ENCODE data around the gene SLC25A29.

SLC25A29 gene, protein sequence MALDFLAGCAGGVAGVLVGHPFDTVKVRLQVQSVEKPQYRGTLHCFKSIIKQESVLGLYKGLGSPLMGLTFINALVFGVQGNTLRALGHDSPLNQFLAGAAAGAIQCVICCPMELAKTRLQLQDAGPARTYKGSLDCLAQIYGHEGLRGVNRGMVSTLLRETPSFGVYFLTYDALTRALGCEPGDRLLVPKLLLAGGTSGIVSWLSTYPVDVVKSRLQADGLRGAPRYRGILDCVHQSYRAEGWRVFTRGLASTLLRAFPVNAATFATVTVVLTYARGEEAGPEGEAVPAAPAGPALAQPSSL

DNA sequence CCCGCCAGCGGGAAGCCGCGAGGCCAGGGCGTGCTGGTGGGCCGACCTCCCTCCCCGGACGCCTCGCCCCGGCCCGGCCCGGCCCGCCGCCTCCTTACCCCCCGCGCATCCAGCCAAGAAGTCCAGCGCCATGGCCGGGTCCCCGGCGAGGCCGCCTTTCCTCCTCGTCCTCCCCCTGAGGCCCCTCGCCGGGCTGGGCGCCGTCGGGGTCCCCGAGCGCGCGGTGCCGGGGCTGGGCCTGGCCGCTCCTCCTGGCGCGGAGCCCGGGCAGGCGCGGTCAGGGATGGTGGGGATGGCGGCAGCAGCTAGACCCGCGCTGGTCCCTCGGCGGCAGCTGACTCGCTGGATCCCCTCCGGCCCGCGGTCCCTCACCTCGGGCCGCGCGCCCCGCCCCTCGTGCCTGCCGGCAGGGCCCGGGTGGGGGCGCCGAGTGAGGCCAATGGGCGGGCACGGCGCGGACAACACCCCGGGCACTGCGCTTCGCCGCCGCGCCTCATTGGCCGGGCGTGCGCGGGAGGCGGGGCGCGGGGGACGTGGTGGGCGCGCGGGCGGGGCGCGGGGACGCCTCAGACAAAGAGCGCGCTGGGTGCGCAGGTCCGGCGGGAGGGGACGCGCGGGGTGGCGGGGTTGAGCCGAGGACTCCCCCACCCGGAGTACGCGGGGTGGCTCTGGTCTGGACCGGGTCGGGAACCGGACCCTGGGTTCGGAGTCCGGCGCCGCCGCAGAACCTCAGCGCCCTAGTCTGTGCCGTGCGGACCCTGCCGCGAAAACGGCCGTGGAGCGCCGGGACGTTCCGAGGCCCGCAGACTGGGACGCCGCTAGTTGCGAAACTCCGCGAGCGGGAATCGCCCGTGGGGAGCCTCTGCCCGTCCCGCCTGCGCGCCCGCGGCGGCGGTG lies at the start of gene SLC25A29:
TSS of gene SLC25A29 (minus strand) at position 344 of the 897 bp plus-strand sequence. CDS start at position 132, 212 bp downstream.
- DNase-seq (ENCODE audit: low read depth) = peak; percentile 42
- TF ChIP-seq, protein P1, sequence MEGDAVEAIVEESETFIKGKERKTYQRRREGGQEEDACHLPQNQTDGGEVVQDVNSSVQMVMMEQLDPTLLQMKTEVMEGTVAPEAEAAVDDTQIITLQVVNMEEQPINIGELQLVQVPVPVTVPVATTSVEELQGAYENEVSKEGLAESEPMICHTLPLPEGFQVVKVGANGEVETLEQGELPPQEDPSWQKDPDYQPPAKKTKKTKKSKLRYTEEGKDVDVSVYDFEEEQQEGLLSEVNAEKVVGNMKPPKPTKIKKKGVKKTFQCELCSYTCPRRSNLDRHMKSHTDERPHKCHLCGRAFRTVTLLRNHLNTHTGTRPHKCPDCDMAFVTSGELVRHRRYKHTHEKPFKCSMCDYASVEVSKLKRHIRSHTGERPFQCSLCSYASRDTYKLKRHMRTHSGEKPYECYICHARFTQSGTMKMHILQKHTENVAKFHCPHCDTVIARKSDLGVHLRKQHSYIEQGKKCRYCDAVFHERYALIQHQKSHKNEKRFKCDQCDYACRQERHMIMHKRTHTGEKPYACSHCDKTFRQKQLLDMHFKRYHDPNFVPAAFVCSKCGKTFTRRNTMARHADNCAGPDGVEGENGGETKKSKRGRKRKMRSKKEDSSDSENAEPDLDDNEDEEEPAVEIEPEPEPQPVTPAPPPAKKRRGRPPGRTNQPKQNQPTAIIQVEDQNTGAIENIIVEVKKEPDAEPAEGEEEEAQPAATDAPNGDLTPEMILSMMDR (conservative IDR thresholded peaks at IDR 0.05; ENCODE audit: low read depth, low read length) = no peak
- peak within 1 kb of the TSS; percentile 73 for H3K4me3 ChIP-seq (ENCODE audit: low read length)

DNA sequence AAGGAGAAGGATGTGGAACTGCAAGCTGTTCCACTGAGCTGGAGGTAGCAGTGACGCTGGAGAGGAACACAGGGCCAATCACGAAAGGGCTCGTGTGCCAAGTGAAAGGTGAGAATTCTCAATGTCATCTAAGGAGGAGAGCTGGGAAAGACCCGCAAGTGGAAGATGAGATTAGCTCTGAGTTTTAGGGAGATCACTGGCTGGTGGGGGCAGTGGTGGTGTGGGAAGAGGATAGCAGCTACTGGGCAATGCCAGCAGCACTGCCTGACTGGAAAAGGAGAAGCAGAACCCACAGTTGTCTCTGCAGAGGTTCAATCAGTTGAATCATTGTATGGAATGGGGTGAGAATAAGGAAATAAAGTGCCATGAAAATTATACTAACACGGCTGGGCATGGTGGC lies 44.7 kb upstream of the SLC25A29 start:
- no peak overlapping the region for H3K4me3 ChIP-seq (ENCODE audit: low read length)
- TF ChIP-seq, protein P1 (conservative IDR thresholded peaks at IDR 0.05; ENCODE audit: low read depth, low read length) = no peak
- no peak for DNase-seq (ENCODE audit: low read depth)

DNA sequence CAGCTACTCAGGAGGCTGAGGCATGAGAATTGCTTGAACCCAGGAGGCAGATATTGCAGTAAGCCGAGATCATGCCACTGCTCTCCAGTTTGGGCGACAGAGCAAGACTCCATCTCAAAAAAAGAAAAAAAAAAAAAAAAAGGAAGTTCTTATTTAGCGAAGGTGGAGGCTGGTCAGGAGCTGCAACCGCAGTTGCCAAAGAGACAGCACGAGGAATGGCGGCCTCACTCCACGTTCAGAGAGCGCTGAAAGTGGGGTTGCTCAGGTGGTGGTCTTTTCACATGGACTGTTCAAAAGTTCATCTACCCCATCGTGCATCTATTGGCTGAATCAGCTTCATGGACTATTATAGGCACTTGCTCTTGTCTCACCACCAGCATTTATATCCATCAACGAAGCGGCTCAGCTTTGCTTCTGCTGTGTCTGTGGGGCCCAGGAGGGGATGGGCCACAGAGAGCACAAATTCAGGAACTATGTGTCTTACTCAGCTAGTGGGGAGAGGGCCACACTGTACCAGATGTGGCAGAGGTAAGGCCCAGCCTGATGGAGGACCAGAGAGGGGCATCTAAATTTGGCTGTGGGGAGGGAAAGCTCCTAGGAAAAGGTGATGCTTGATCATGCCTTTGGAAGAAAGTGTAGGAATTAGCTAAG lies 44.2 kb upstream of the SLC25A29 start:
- H3K4me3 ChIP-seq (ENCODE audit: low read length) = no peak overlapping the region
- TF ChIP-seq, protein P1 (conservative IDR thresholded peaks at IDR 0.05; ENCODE audit: low read depth, low read length) = no peak
- DNase-seq (ENCODE audit: low read depth) = no peak

DNA sequence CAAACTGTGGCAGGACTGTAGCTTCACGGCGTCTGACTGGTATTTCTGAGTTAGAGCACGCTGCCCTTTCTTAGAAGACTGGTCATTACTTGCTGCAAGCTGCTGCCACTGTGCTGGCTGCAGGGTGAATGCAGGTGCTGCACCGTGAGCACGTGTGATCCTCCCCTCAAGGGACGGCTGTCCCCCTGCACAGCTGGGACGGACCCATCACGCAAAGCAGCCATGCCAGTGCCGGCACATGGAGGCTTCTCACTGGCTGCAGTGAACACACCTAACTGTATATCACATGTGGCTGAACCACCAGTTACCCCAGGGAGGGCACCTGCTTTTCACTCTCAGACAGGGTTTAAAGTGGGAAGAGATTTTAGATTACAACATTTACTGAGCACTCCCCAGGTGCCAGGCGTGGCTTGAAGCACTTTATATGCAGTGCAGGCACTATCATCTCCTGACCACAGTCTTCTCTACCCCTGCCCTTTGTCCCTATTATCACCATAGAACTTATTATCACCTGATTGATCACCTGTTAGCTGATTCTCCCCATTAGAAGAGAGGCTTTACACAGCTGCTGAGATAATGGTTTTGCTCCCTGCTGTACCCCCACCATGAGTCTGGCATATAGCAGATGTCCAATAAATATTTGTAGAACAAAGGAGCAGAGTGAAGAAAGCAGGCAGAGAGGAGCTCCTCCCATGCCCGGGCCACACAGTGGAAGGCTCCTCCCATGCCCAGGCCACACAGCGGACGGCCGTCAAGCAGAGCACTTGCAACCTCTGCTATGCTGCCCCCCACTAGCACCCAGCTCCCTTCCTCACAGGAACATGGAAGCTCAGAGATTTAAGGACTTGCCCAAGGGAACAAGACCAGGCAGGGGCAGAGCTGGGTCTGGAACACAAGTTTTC lies 42.8 kb upstream of the SLC25A29 start:
- no peak for DNase-seq (ENCODE audit: low read depth)
- no peak overlapping the region for H3K4me3 ChIP-seq (ENCODE audit: low read length)

DNA sequence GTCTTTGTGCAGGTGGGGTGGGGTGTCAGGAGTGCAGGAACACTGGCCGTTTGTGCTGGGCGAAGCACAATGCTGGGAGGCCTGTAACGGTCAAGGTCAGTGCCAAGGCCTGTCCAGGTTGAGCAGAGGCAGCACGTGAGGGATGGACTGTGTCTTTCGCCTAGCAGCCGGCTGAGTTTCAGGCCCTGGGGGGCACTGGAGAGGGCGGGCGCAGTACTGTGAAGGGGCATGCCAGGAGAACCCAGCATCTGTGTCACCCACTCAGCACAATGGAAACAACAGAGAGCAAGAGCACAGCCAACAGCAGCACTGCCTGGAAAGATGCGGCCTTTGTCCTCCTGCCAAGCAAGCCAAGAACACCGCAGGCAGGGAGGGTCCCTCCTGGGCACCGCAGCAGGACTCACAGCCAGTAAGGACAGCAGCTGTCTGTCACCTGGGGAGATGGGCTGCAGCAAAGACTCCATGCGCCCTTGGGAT lies 42.0 kb upstream of the SLC25A29 start:
- H3K4me3 ChIP-seq (ENCODE audit: low read length) = no peak overlapping the region
- TF ChIP-seq, protein P1 (conservative IDR thresholded peaks at IDR 0.05; ENCODE audit: low read depth, low read length) = no peak
- DNase-seq (ENCODE audit: low read depth) = no peak

More for the DNA sequence above, 42.8 kb upstream of the SLC25A29 start:
- TF ChIP-seq, protein P1 (conservative IDR thresholded peaks at IDR 0.05; ENCODE audit: low read depth, low read length) = no peak
